ENCODE data around the gene DYNC1H1. TPM values are rescaled to one million over a fixed set of nuclear protein-coding genes. Genes with fewer than 3 reads are reported as not detected.

The DYNC1H1 gene
- total and polyA plus RNA-seq, 12 donors, result 202 to 509 (median 348) TPM

DNA sequence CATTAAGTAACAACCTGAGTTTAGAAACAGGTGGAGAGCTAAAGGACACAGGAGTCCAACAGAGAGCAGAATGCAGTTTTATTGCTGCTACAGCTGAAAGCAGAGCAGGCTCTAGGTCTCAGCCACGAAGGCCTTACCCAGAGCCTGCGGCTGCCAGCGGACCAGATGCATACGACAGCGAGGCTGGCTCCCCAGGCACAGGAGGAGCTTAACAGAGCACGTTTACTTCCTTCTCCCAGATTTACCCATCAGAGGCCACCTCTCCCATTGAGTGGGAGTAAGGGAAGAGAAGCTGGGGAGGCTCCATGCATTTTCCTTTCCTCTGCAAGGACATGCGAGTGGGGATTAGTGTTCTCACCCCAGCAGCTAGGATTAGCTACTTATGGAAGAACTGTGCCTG, 22.6 kb downstream of the DYNC1H1 start:
- no peak for TF ChIP-seq POLR2A (IDR thresholded peaks at IDR 0.05)
- TF ChIP-seq, protein P1, sequence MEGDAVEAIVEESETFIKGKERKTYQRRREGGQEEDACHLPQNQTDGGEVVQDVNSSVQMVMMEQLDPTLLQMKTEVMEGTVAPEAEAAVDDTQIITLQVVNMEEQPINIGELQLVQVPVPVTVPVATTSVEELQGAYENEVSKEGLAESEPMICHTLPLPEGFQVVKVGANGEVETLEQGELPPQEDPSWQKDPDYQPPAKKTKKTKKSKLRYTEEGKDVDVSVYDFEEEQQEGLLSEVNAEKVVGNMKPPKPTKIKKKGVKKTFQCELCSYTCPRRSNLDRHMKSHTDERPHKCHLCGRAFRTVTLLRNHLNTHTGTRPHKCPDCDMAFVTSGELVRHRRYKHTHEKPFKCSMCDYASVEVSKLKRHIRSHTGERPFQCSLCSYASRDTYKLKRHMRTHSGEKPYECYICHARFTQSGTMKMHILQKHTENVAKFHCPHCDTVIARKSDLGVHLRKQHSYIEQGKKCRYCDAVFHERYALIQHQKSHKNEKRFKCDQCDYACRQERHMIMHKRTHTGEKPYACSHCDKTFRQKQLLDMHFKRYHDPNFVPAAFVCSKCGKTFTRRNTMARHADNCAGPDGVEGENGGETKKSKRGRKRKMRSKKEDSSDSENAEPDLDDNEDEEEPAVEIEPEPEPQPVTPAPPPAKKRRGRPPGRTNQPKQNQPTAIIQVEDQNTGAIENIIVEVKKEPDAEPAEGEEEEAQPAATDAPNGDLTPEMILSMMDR (IDR thresholded peaks at IDR 0.05), result no peak
- no peak for DNase-seq
- intact Hi-C loops (cut with DNase I), result loop anchor here in 1 of 2 donors (10.0 kb wide), 1 partner anchor 48 kb away; no protein-coding TSS in a partner anchor
- no peaks in the 10 kb centered on the region for H3K27me3 ChIP-seq
- no peak overlapping the region for H3K27ac ChIP-seq
- no peak overlapping the region for H3K4me3 ChIP-seq
- no peaks in the 10 kb centered on the region for H3K9me3 ChIP-seq (replicated peaks in 1 of 3)
- no peaks in the 10 kb centered on the region for H3K4me1 ChIP-seq (replicated peaks in 1 of 2)
- peaks cover 0 to 98% of the 10 kb centered on the region in 2 donors for H3K36me3 ChIP-seq (replicated peaks in 1 of 2)
- WGBS, 4 donors, result 88 to 96% (median 91%) methylated on average over 7 of the region's 7 CpGs

DNA sequence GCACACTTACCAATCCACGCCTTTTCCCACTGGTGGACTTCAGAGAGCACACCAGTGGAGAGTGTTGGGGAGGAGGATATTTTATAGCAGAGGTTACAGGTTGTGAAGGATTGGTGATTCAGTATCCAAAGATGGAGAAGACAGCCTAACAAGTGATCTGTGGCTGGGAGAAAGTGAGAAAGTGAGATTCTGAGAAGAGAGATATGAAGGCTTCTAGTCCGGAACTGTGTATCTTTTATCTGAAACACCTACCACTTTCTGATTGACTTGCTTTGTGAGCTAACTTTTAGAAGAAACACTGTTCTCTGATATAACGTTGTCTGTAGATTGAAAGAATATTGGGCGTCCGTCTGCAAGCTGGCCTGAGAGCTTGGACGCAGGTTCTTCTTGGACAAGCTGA, 24.0 kb downstream of the DYNC1H1 start:
- H3K9me3 ChIP-seq (replicated peaks in 1 of 3), result no peaks in the 10 kb centered on the region
- no peak overlapping the region for H3K27ac ChIP-seq
- H3K4me3 ChIP-seq, result no peak overlapping the region
- no peaks in the 10 kb centered on the region for H3K27me3 ChIP-seq
- intact Hi-C loops (cut with DNase I), result loop anchor here in 1 of 2 donors (10.0 kb wide), 1 partner anchor 46 kb away; no protein-coding TSS in a partner anchor
- no peak for TF ChIP-seq POLR2A (IDR thresholded peaks at IDR 0.05)
- TF ChIP-seq, protein P1 (IDR thresholded peaks at IDR 0.05), result no peak
- WGBS, 4 donors, result 84 to 94% (median 87%) methylated on average over 6 of the region's 6 CpGs
- H3K36me3 ChIP-seq (replicated peaks in 1 of 2), result peaks cover 0 to 98% of the 10 kb centered on the region in 2 donors
- DNase-seq, result no peak
- H3K4me1 ChIP-seq (replicated peaks in 1 of 2), result no peaks in the 10 kb centered on the region

GRCh38 chr14:101991352-101991751, 27.0 kb downstream of the DYNC1H1 start:
- no peak overlapping the region for H3K4me3 ChIP-seq
- DNase-seq, result no peak
- no peaks in the 10 kb centered on the region for H3K9me3 ChIP-seq (replicated peaks in 1 of 3)
- H3K4me1 ChIP-seq (replicated peaks in 1 of 2), result no peaks in the 10 kb centered on the region
- no peak overlapping the region for H3K27ac ChIP-seq
- H3K36me3 ChIP-seq (replicated peaks in 1 of 2), result peaks cover 0 to 100% of the 10 kb centered on the region in 2 donors
- no peak for TF ChIP-seq POLR2A (IDR thresholded peaks at IDR 0.05)
- TF ChIP-seq, protein P1 (IDR thresholded peaks at IDR 0.05), result no peak
- WGBS, 4 donors, result 85 to 94% (median 90%) methylated on average over 5 of the region's 5 CpGs
- H3K27me3 ChIP-seq, result no peaks in the 10 kb centered on the region
- intact Hi-C loops (cut with DNase I), result no loop called here

DNA sequence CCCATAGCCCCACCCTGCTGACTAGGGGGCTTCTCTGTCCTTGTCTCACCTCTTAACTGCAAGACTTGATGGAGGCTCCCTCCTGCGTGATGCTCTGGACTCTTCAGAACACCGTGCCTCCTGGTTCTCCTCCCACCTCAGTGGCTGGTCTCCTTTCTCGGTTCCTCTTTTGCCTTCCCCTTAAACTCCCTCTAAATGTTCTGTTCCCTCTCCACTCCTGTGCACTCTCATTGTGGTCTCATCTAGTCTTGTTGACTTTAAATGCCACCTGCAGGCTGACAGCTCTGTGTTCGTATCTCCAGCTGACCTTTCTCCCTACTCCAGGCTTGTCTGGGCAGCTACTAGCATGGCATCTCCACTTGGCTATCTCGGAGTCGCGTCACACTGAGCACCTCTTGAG, 28.3 kb downstream of the DYNC1H1 start:
- Histone ChIP-seq H3K27me3 (no peaks in the 10 kb centered on the region), H3K9me3 (replicated peaks in 1 of 3) (no peaks in the 10 kb centered on the region), H3K36me3 (replicated peaks in 1 of 2) (peaks cover 0 to 100% of the 10 kb centered on the region in 2 donors), H3K4me1 (replicated peaks in 1 of 2) (no peaks in the 10 kb centered on the region), H3K27ac (no peak overlapping the region), H3K4me3 (no peak overlapping the region)
- TF ChIP-seq, protein P1 (IDR thresholded peaks at IDR 0.05), result no peak
- no peak for TF ChIP-seq POLR2A (IDR thresholded peaks at IDR 0.05)
- 75 to 87% (median 83%) methylated on average over 7 of the region's 7 CpGs for WGBS, 4 donors
- DNase-seq, result no peak
- intact Hi-C loops (cut with DNase I), result no loop called here

Data from adrenal gland (tissue), 12 donors.